UCSD-AML1 (cell line): ENCODE results near the gene POLR3E.

ENCODE experiments used
- DNase-seq: peaks from one replicate; lab custom pipeline; 2025; ENCODE audit not compliant: unreplicated experiment; lab: John Stamatoyannopoulos, UW

POLR3E gene

GRCh38 chr16:22297114-22297870 is at the start of gene POLR3E:
Gene POLR3E, plus strand, starts transcription at chr16:22297409. Its CDS starts 5,560 bp downstream, at chr16:22302969.
- DNase-seq = peak; percentile 99

- no peak for DNase-seq
These were observed 46.7 kb upstream of the POLR3E start for GRCh38 chr16:22250522-22250921.

GRCh38 chr16:22252317-22252716 is 44.9 kb upstream of the POLR3E start:
- DNase-seq = no peak

- DNase-seq = no peak
These were observed 43.9 kb upstream of the POLR3E start for GRCh38 chr16:22253272-22253671.

GRCh38 chr16:22255335-22255734 is 41.9 kb upstream of the POLR3E start:
- no peak for DNase-seq

- DNase-seq = no peak
These were observed 39.8 kb upstream of the POLR3E start for GRCh38 chr16:22257440-22257839.

- no peak for DNase-seq
These were observed 36.7 kb upstream of the POLR3E start for GRCh38 chr16:22260490-22260889.

- DNase-seq = no peak
These were observed 34.7 kb upstream of the POLR3E start for GRCh38 chr16:22262460-22262859.

- DNase-seq = no peak
These were observed 32.4 kb upstream of the POLR3E start for GRCh38 chr16:22264786-22265185.

- no peak for DNase-seq
These were observed 31.9 kb upstream of the POLR3E start for GRCh38 chr16:22265351-22265750.

GRCh38 chr16:22266546-22266945 is 30.7 kb upstream of the POLR3E start:
- DNase-seq = no peak

- DNase-seq = no peak
These were observed 29.4 kb upstream of the POLR3E start for GRCh38 chr16:22267764-22268163.

GRCh38 chr16:22270525-22270924 is 26.7 kb upstream of the POLR3E start:
- no peak for DNase-seq

- no peak for DNase-seq
These were observed 24.1 kb upstream of the POLR3E start for GRCh38 chr16:22272870-22273650.

GRCh38 chr16:22274916-22275315 is 22.3 kb upstream of the POLR3E start:
- DNase-seq = no peak

GRCh38 chr16:22278441-22279230 is 18.6 kb upstream of the POLR3E start:
- DNase-seq = no peak

- DNase-seq = no peak
These were observed 14.8 kb upstream of the POLR3E start for GRCh38 chr16:22282254-22282892.

- no peak for DNase-seq
These were observed 12.6 kb upstream of the POLR3E start for GRCh38 chr16:22284637-22285036.

GRCh38 chr16:22285080-22285479 is 12.1 kb upstream of the POLR3E start:
- no peak for DNase-seq

GRCh38 chr16:22291020-22291419 is 6.2 kb upstream of the POLR3E start:
- no peak for DNase-seq

- no peak for DNase-seq
These were observed 5.3 kb upstream of the POLR3E start for GRCh38 chr16:22291860-22292318.
